NB4 (cell line): Measurements from ENCODE around the gene CROCC2.

Experiments used
- DNase-seq: peaks from one replicate; pipeline ENCODE4 v3.0.0; 2010; ENCODE audit warnings: low read depth
- H3K4me3 ChIP-seq: one replicate; pipeline ENCODE4 v1.5.1; 2011; ENCODE audit warnings: mild to moderate bottlenecking, low read depth, low read length, moderate library complexity
- CTCF ChIP-seq: IDR thresholded peaks from one replicate; pipeline ENCODE4 v1.5.1; 2012; ENCODE audit warnings: low read depth, low read length
- MAX ChIP-seq: IDR thresholded peaks from 2 replicates; pipeline ENCODE4 v1.6.1; 2011; ENCODE audit warnings: low read depth, low read length
- MYC ChIP-seq: IDR thresholded peaks from 2 replicates; pipeline ENCODE4 v1.6.1; 2011; ENCODE audit warnings: low read depth, low read length
- POLR2A ChIP-seq: IDR thresholded peaks from 2 replicates; pipeline ENCODE4 v1.6.1; 2011; ENCODE audit warnings: mild to moderate bottlenecking; ENCODE audit not compliant: insufficient read length; ENCODE audit errors: extremely low read depth

CROCC2 gene

GRCh38 chr2:240890691-240891090 is 15.4 kb upstream of the CROCC2 start:
- no peak for DNase-seq
- TF ChIP-seq MYC: no peak
- no peak for TF ChIP-seq POLR2A
- no peak for TF ChIP-seq CTCF
- no peak for TF ChIP-seq MAX
- H3K4me3 ChIP-seq: no peak overlapping the region

DNA sequence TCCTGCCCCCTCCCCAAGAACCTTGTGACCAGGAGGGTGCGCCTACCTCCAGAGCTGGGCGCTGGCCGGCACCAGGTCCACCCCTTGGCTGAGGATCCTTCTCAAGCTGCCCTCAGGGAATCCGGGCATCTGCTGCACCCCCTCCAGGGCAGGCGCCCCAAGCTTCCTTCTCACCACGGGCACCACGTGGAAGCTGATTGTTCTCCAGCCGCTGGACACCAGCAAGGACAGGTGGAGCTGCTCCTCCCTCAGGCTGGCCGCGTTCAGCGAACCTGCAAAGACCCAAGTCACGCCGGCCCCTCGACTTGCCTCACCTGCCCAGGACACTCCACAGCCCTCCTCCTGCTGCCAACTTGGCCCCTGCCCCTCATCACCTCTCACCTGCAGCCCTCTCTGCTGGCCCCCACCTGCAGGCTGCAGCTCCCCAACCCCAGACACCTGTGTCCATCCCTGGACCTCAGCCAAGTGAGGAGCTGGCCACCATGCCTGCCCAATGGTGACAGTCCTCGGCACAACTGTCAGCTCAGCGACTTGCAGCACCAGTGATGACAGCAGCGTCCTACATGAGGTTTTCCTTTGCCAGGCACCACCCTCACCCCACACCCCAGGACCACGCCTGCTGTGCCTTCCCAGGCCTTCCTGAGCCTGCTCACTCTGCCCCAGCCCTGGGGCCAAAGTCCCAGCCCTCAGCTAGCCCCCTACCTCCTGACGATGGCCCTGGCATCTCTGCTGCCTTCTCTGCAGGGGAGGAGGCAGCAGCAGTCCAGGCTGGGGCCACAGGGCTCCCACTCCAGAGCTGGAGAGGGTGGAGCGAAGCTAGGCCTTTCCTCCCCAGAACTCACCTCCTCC is 14.4 kb upstream of the CROCC2 start:
- no peak for DNase-seq
- TF ChIP-seq POLR2A: no peak
- no peak for TF ChIP-seq MAX
- TF ChIP-seq MYC: no peak
- no peak for TF ChIP-seq CTCF
- no peak overlapping the region for H3K4me3 ChIP-seq

DNA sequence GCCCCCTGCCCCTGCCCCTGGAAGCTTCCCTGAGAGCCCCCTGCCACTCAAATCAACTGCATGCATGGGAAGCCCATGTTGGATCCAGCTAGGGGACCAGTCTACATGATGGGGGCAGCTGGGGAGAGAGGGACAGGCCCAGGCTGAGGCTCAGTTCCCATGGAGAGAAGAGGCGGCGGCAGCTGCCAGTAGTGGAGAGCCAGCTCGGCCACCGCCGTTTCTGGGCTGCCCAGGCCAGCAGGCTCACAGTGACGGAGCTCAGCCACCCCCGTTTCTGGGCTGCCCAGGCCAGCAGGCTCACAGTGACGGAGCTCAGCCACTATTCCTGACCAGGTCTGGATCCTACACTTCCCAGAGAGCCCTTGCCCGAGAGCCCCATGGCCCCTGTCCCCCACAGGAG is 13.8 kb upstream of the CROCC2 start:
- no peak for TF ChIP-seq MYC
- TF ChIP-seq CTCF: no peak
- TF ChIP-seq POLR2A: no peak
- TF ChIP-seq MAX: no peak
- no peak overlapping the region for H3K4me3 ChIP-seq
- DNase-seq: no peak

DNA sequence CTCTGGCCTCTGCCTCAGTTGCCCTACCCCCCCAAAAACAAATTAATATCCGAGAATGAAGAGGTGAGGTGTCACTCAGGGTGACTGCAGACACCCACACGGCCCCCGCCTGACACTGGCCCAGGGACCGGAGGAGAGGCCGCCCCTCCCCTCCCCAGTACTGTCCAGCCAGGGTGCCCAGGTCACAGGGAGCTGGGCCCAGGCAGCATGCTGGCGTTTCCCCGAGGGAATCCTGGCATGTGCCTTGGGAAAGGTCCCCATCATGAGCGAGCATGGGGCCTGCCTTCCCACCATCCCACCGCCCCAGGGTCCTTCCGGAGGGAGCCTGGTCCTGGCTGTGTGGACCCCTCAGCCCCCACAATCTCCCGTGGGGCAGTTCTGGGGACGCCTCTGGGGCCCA is 13.2 kb upstream of the CROCC2 start:
- TF ChIP-seq POLR2A: no peak
- no peak for TF ChIP-seq MYC
- no peak for TF ChIP-seq CTCF
- no peak for TF ChIP-seq MAX
- DNase-seq: no peak
- H3K4me3 ChIP-seq: no peak overlapping the region

DNA sequence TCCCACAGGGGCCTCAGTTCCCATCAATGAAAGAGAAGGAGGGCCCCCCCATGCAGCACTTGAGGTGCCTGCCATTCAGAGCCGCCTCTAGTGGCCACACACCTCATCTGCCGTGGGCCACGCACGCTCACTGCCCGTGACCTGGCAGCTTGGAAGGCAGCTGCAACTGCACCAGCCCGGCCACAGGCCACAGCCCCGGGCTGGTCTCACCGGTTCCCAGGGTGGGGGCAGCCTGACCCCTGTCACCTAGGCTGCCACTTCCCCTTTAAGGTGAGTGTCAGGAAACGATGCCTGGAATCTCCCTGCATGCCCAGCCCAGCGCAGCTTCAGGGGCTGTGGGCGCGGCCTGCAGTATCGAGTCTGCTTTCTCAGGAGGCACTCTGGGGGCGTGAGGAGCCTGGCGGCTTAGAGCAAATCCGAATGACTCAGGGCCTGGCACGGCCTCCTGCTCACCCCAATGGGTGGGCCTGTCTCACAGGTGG is 12.7 kb upstream of the CROCC2 start:
- TF ChIP-seq MAX (no peak), CTCF (no peak), MYC (no peak), POLR2A (no peak)
- no peak overlapping the region for H3K4me3 ChIP-seq

More for the DNA sequence above, 12.7 kb upstream of the CROCC2 start:
- DNase-seq: no peak
